ENCODE data around the gene HEY2. TPM values are rescaled to one million over a fixed set of nuclear protein-coding genes. Genes with fewer than 3 reads are reported as not detected.

Gene HEY2
- total RNA-seq, 1 experiment from 2014 or later: 6.6 TPM

DNA sequence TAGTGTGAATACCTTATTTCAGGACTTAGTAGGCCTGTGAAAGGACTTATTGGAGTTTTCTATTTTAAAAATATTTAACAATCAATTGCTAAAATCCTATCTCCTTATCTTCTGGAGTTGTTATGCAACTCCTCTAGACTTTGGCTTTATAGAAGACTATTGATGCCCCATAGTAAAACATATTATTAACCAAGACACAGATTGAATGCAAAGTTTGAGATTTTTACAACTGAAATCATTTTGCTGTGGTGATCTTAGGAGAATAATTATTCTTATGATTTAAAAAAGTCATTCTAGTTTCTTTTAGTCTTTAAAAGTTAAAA is 4.5 kb downstream of the HEY2 start:
- no peaks in the 10 kb centered on the region for H3K79me1 ChIP-seq (ENCODE audit: insufficient read depth, low read depth, low read length, poor library complexity, severe bottlenecking)
- H2BK15ac ChIP-seq (ENCODE audit: low read depth, low read length): no peak overlapping the region
- Mint-ChIP-seq H3K4me3 (peak overlapping the region in 1 of 2 experiments; percentile 1; a peak in 1 of 5 replicates), H3K27me3 (ENCODE audit: low read depth) (peaks cover 12% of the 10 kb centered on the region), H3K4me1 (peaks cover 54 to 58% of the 10 kb centered on the region in 2 experiments), H3K36me3 (ENCODE audit: insufficient read depth in 1 of 3, low read depth in 3 of 3) (peaks cover 0 to 25% (median 15%) of the 10 kb centered on the region in 3 experiments; a peak in 5 of 7 replicates), H3K9me3 (no peaks in the 10 kb centered on the region; a peak in 1 of 5 replicates), H3K27ac (no peak overlapping the region; a peak in 1 of 7 replicates)
- H4K91ac ChIP-seq (ENCODE audit: insufficient read length, low read depth, low read length): no peak overlapping the region
- peaks cover 2% of the 10 kb centered on the region; the same call in 1 of the 2 replicates for H3K79me2 ChIP-seq (ENCODE audit: insufficient read depth, low read length)
- no peak overlapping the region for H2BK20ac ChIP-seq (ENCODE audit: low read depth, low read length, poor library complexity, severe bottlenecking)
- H2BK120ac ChIP-seq (ENCODE audit: low read depth, low read length, poor library complexity, severe bottlenecking): no peak overlapping the region
- H3T11ph ChIP-seq (ENCODE audit: low read length): no peak overlapping the region
- H3K27me3 ChIP-seq (ENCODE audit: insufficient read depth, low read length): peaks cover 4% of the 10 kb centered on the region; the same call in 1 of the 2 replicates
- H2BK5ac ChIP-seq (ENCODE audit: insufficient read length, low read length): no peak overlapping the region
- H3K56ac ChIP-seq (ENCODE audit: insufficient read length, low read depth, low read length): no peak overlapping the region
- peaks cover 8% of the 10 kb centered on the region for H3K4me1 ChIP-seq (ENCODE audit: insufficient read depth, low read length)
- no peak for DNase-seq
- H2AK5ac ChIP-seq (ENCODE audit: insufficient read length, low read length): no peak overlapping the region
- peaks cover 12% of the 10 kb centered on the region for H3K23me2 ChIP-seq (ENCODE audit: insufficient read length, low read depth, low read length, poor library complexity, severe bottlenecking)
- H4K8ac ChIP-seq (replicated peaks; ENCODE audit: insufficient read length, low read depth, low read length): no peak overlapping the region
- no peak overlapping the region for H2AFZ ChIP-seq (ENCODE audit: low read length)
- no peak overlapping the region for H2BK12ac ChIP-seq (ENCODE audit: insufficient read length, low read depth, low read length)
- no peak overlapping the region for H3K4me2 ChIP-seq (ENCODE audit: insufficient read depth, insufficient read length, low read length)
- TF ChIP-seq, protein P1, sequence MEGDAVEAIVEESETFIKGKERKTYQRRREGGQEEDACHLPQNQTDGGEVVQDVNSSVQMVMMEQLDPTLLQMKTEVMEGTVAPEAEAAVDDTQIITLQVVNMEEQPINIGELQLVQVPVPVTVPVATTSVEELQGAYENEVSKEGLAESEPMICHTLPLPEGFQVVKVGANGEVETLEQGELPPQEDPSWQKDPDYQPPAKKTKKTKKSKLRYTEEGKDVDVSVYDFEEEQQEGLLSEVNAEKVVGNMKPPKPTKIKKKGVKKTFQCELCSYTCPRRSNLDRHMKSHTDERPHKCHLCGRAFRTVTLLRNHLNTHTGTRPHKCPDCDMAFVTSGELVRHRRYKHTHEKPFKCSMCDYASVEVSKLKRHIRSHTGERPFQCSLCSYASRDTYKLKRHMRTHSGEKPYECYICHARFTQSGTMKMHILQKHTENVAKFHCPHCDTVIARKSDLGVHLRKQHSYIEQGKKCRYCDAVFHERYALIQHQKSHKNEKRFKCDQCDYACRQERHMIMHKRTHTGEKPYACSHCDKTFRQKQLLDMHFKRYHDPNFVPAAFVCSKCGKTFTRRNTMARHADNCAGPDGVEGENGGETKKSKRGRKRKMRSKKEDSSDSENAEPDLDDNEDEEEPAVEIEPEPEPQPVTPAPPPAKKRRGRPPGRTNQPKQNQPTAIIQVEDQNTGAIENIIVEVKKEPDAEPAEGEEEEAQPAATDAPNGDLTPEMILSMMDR (conservative IDR thresholded peaks at IDR 0.05): 0 out of 3 replicates have a peak, but pooled peaks have one; percentile 23
- no peak overlapping the region for H3K4ac ChIP-seq (ENCODE audit: low read depth, low read length)
- H3K18ac ChIP-seq (ENCODE audit: insufficient read length, low read depth, low read length): no peak overlapping the region
- H3K27ac ChIP-seq (ENCODE audit: insufficient read length, low read depth, low read length): no peak overlapping the region
- H4K20me1 ChIP-seq (ENCODE audit: control insufficient read depth, insufficient read depth, insufficient read length): no peaks in the 10 kb centered on the region
- no peaks in the 10 kb centered on the region for H3K9me3 ChIP-seq (ENCODE audit: control insufficient read depth, low read depth, low read length)
- H4K5ac ChIP-seq (ENCODE audit: insufficient read length, low read depth, low read length): no peak overlapping the region
- H3K9ac ChIP-seq (ENCODE audit: extremely low read depth, insufficient read length, low read length): no peak overlapping the region
- H3K23ac ChIP-seq (ENCODE audit: insufficient read length, low read depth, low read length): no peak overlapping the region
- no peak overlapping the region for H3K14ac ChIP-seq (ENCODE audit: insufficient read depth, low read length)

Measured in H9 (cell line).